Activated gamma-delta T cell treated with Interleukin-2 at 50 U/mL for 16 hours (primary cell): ENCODE results near the gene ECSIT.
A peak's percentile ranks its signal among the peaks of the same experiment; 100 is the strongest.
"Not testable (repeated sequence)": the region's sequence is repeated elsewhere in the genome, so short reads cannot be mapped to it uniquely, and the experiment has no call there.

Experiments used
- DNase-seq: peaks from one replicate; pipeline ENCODE4 v3.0.0-alpha.2; 2020

Gene ECSIT

GRCh38 chr19:11499220-11499726, 29.7 kb downstream of the ECSIT start:
- no peak for DNase-seq

- DNase-seq, result peak; percentile 60
These were observed 32.4 kb downstream of the ECSIT start for GRCh38 chr19:11496391-11497163.

DNA sequence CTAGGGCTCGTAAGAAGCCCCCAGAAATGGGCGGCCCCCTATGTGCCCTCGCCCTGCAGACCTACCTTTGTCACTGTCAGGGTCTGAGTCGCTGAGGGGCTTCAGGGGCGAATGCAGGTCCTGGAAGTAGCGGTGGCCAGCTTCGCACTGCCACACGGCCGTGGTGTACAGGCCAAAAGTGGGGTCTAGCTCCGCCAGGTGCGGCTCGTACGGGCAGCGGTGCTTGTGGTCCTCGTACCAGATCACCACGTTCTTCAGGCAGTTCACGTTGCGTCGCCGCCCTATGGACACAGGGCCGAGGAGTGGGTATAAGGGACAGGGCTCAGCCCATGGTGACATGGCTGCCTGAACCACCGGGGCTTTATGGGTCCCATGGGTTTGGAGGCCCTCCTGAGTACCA, 33.0 kb downstream of the ECSIT start:
- no peak for DNase-seq

DNA sequence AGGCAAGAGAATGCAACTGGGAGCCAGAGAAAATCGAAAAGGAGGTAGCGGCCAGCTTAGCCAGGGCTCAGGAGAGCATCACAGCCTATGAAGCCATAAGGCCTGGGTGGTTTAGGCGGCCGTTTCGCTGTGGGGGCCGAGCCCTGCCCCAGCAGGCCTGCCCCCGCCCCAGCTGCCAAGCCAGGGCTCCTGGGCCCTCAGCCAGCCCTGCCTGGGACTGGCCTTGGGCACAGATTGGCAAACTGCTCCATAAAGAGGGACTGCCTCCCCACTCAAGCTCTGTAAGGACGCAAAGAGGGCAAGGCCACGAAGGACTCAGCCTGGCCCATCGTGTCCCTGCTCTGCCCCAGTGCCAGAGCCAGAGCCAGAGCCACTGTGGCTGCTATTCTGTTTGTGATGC, 33.5 kb downstream of the ECSIT start:
- no peak for DNase-seq

- no peak for DNase-seq
These were observed 34.2 kb downstream of the ECSIT start for GRCh38 chr19:11494634-11495285.

DNA sequence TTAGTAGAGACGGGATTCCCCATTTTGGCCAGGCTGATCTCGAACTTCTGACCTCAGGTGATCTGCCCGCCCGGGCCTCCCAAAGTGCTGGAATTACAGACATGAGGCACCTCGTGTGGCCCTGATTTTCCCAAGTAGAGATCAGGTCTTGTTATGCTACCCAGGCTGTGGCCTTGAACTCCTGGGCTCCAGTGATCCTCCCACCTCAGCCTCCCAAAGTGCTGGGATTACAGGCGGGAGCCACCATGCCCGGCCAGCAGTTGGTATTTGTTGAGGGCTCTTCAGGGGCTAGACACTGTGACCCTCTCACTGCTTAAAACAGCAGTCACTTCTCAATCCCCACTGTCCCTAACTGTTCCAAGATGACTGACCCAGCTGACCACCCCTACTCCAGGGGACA, 39.6 kb downstream of the ECSIT start:
- no peak for DNase-seq

GRCh38 chr19:11486661-11487503, 42.1 kb downstream of the ECSIT start:
- DNase-seq, result no peak

- no peak for DNase-seq
These were observed 43.6 kb downstream of the ECSIT start for GRCh38 chr19:11485245-11485837.

- no peak for DNase-seq
These were observed 45.4 kb downstream of the ECSIT start for GRCh38 chr19:11483366-11484111.

DNA sequence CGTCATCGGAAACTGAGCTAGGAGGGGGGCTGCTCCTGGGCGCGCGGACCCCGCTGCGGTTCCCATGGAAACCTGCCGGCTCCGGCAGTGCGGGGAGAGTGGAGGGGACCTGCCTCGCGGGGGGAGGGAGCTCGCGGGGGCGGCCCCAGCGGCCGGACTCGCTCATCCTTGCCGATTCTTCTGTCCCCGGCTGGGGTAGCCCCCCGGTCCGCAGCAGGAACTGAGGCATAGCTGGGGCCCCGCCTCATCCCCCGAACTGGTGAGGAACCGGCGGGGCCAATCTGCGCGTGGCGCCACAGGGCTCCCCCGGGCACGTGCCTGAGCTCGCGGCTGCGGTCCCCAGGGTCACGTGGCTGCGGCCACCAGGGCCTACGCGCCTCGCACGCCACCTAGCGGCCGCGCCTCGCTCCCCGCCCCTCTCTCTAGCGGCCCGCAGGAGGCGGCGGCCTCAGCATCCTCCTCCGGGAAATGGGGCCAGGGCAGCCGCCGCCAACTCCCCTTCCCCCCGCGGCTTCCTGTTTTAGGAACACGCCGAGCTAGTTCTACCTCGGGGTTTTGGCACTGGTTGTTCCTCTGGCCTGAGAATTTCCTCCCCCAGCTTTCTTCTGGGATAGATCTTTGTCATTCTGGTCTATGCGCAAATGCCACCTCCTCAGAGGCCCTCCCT, 46.4 kb downstream of the ECSIT start:
- DNase-seq, result peak; percentile 74

- peak; percentile 18 for DNase-seq
These were observed 47.2 kb downstream of the ECSIT start for GRCh38 chr19:11481534-11482383.

- DNase-seq, result no peak
These were observed 48.0 kb downstream of the ECSIT start, which contains the start of gene ELAVL3 for GRCh38 chr19:11480715-11481533. Gene ELAVL3, minus strand, starts transcription at chr19:11481046. Its CDS starts 438 bp downstream, at chr19:11480608.

GRCh38 chr19:11479898-11480714, 48.8 kb downstream of the ECSIT start:
- no peak for DNase-seq

- no peak for DNase-seq
These were observed 49.6 kb downstream of the ECSIT start for GRCh38 chr19:11479090-11479897.

DNA sequence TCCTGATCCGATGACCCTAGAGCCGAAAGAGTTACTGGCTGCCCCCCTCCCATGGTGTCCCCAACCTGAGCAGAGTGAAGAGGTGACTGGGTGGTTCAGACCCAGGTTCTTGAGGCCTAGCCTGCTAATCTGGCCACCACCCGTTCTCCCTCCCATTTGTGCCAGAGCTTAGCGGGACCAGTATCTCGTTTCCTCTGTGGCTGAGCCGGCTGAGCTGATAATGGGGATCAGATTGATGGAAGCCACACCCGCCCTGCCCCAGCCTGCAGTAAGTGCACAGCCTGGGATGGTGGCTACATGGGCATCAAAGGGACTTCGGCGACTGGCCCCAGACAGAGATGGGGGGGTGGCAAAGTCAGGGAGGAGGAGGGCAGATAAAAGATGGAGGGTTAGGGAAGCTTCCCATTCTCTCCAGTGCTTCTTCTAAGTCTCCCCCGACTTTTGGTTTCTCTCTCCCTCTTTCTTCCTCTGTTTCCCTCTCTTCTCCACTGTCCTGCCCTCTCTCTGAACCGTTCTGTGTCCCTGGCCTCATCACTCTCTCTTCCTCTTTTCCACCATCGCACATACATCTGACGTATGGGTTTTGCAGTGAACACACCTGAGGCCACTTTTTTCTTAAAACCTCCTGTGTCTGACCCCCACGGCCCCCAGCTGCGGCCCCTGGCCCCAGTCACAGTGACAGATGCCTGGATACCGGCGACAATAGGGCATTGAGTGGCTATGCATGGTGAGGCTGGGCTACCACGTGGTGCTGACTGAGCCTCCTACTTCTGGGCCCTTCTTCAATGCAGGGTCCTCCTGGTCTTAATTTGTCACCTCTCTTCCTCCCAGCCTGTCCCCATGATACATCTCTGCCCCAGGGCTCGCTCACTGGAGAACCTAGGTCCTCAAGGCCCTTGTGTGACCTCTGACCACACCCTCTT, 50.5 kb downstream of the ECSIT start:
- DNase-seq, result no peak

GRCh38 chr19:11475861-11476260, 53.1 kb downstream of the ECSIT start:
- DNase-seq, result no peak

DNA sequence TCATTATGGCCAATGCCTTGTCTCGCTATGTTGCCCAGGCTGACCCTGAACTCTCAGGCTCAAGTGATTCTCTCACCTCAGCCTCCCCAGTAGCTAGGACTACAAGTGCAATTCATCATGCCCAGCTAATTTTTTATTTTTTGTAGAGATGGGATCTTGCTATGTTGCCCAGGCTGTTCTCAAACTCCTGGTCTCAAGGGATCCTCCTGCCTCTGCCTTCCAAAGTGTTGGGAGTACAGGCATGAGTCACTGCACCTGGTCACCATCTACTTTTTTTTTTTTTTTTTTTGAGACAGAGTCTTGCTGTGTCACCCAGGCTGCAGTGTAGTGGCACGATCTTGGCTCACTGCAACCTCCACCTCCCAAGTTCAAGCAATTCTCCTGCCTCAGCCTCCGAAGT, 53.6 kb downstream of the ECSIT start:
- DNase-seq, result not testable (repeated sequence)
